ENCODE results near the gene EFCAB6.

- TF ChIP-seq CTCF (IDR thresholded peaks at IDR 0.05) = no peak
- no peak for TF ChIP-seq POLR2A (IDR thresholded peaks at IDR 0.05)
Observed at GRCh38 chr22:43582394-43582793, 229.7 kb downstream of the EFCAB6 start.
